NK-92 (cell line): ENCODE measurements around the gene CFAP53.
"Not testable (repeated sequence)": the region's sequence is repeated elsewhere in the genome, so short reads cannot be mapped to it uniquely, and the experiment has no call there.

ENCODE experiments used
- DNase-seq: peaks from one replicate; lab custom pipeline; 2025; ENCODE audit not compliant: unreplicated experiment; lab: John Stamatoyannopoulos, UW

The CFAP53 gene

GRCh38 chr18:50288348-50289107 is 22.2 kb upstream of the CFAP53 start:
- not testable (repeated sequence) for DNase-seq

GRCh38 chr18:50287441-50288347 is 21.4 kb upstream of the CFAP53 start, which contains the start of gene CXXC1:
CXXC1 (minus strand) TSS chr18:50287692; CDS start chr18:50287589, 103 bp downstream.
- peak; percentile 92 for DNase-seq

- no peak for DNase-seq
Observed at GRCh38 chr18:50287028-50287440, 20.7 kb upstream of the CFAP53 start.

- no peak for DNase-seq
Observed at GRCh38 chr18:50286391-50287027, 20.2 kb upstream of the CFAP53 start.

- no peak for DNase-seq
Observed at GRCh38 chr18:50285631-50286321, 19.5 kb upstream of the CFAP53 start.

GRCh38 chr18:50285071-50285470 is 18.8 kb upstream of the CFAP53 start:
- no peak for DNase-seq

GRCh38 chr18:50284255-50284885 is 18.1 kb upstream of the CFAP53 start:
- no peak for DNase-seq

GRCh38 chr18:50283469-50284209 is 17.3 kb upstream of the CFAP53 start:
- no peak for DNase-seq

- no peak for DNase-seq
Observed at GRCh38 chr18:50282521-50283335, 16.4 kb upstream of the CFAP53 start.

- DNase-seq = no peak
Observed at GRCh38 chr18:50281972-50282520, 15.8 kb upstream of the CFAP53 start.

- DNase-seq = peak; percentile 99
Observed at GRCh38 chr18:50281295-50281971, 15.1 kb upstream of the CFAP53 start, which contains the start of gene MBD1. MBD1 (minus strand) TSS chr18:50281523; CDS start chr18:50279992, 1,531 bp downstream.

- no peak for DNase-seq
Observed at GRCh38 chr18:50280707-50281294, 14.5 kb upstream of the CFAP53 start.

GRCh38 chr18:50279752-50280151 is 13.5 kb upstream of the CFAP53 start:
- DNase-seq = no peak

GRCh38 chr18:50277942-50278341 is 11.6 kb upstream of the CFAP53 start:
- no peak for DNase-seq

GRCh38 chr18:50276452-50276851 is 10.2 kb upstream of the CFAP53 start:
- no peak for DNase-seq

- no peak for DNase-seq
Observed at GRCh38 chr18:50275503-50276036, 9.3 kb upstream of the CFAP53 start.

- no peak for DNase-seq
Observed at GRCh38 chr18:50274941-50275340, 8.6 kb upstream of the CFAP53 start.
